T-helper 1 cell (primary cell): ENCODE data around the gene RTF2.
A peak's percentile ranks its signal among the peaks of the same experiment; 100 is the strongest.
"Not testable (repeated sequence)": the region's sequence is repeated elsewhere in the genome, so short reads cannot be mapped to it uniquely, and the experiment has no call there.

ENCODE experiments used
- DNase-seq, 5 donors: peaks; one replicate each; pipeline ENCODE4 v3.0.0-alpha.2; 2012 to 2020

RTF2 gene

DNA sequence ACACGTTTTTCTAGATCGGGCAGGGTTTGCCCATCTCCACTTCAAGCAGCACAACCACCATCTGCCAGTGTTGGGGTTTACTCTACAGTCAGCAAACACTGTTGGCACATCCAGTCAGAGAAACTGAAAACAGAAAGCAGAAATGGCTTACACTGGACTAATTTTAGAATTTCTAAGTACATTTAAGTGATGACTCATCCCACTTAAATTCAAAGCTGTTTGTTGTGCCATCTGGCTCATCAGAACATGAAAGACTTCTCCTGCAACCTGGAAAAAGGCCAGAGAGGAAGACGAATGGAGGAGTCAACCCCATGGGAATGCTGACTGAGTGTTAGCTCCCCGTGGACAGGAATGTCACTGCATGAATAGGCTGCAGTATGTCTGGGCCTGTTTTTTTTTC lies 86.4 kb downstream of the RTF2 start:
- peak in 1 of 5 donors; percentile 55 for DNase-seq

- DNase-seq = no peak
These were observed 90.5 kb downstream of the RTF2 start for GRCh38 chr20:56558968-56559367.

DNA sequence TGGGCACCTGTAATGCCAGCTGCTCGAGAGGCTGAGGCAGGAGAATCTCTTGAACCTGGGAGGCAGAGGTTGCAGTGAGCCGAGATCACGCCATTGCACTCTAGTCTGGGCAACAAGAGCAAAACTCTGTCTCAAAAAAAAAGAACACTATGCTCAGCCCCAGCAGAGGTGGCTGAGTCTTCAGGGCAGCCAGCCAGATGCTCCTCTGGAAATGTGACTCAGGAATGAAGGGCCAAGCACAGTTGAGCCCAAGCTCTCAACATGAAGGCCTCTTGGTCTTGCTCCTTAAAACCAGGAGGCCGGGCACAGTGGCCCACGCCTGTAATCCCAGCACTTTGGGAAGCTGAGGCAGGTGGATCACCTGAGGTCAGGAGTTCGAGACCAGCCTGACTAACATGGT lies 96.1 kb downstream of the RTF2 start:
- DNase-seq = not testable (repeated sequence)

- DNase-seq = no peak
These were observed 97.1 kb downstream of the RTF2 start for GRCh38 chr20:56565511-56565910.

DNA sequence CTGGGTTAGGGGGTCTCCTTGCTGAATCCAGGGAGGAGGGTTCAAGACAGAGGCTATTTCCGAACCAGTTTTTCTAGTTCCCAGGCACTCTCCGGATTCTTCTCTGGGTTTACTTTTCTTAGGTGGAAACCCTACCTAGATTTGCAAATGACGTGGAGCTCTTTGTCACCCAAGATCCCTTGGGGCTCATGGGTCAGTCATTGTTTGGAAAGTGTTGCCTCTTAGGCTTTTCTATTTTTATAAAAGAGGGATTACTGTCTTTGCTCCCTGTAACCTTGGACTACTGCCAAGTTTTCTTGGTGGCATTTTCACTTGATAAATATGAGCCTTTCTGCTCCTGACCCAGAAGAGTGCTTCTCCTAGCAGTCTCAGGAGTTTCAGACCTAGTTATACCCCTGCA lies 98.2 kb downstream of the RTF2 start:
- DNase-seq = no peak
